COR-L47 (cell line): Measurements from ENCODE around the gene TYMS.

Experiments
- DNase-seq: peaks from one replicate; lab custom pipeline; 2025; lab: John Stamatoyannopoulos, UW

TYMS gene

DNA sequence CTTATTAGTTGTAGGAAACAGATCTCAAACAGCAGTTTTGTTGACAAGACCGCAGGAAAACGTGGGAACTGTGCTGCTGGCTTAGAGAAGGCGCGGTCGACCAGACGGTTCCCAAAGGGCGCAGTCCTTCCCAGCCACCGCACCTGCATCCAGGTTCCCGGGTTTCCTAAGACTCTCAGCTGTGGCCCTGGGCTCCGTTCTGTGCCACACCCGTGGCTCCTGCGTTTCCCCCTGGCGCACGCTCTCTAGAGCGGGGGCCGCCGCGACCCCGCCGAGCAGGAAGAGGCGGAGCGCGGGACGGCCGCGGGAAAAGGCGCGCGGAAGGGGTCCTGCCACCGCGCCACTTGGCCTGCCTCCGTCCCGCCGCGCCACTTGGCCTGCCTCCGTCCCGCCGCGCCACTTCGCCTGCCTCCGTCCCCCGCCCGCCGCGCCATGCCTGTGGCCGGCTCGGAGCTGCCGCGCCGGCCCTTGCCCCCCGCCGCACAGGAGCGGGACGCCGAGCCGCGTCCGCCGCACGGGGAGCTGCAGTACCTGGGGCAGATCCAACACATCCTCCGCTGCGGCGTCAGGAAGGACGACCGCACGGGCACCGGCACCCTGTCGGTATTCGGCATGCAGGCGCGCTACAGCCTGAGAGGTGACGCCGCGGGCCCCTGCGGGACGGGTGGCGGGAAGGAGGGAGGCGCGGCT lies at the start of gene TYMS:
Gene TYMS, plus strand, starts transcription at position 343 of the 690 bp plus-strand sequence. Its CDS starts 90 bp downstream, at position 433.
- DNase-seq = peak; percentile 96

DNA sequence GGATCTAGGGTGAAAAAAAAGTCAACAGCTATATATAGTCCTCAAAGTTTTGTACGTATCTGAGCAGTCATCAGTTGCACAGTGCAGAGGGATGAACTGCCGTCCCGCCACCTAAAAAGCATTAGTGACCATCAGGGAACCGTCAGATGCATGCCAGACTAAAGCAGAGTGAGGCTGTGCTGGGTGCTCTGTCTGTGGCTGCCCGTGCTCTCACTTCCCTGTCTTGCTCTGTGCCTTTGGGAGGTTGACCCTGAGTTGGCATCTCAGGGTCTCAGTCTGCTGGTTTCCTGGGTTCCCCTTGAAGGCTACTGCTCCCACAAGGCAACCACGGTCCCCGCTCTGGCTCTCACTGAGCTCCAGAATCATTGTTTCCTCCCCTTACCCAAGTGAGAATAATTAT lies 49.5 kb upstream of the TYMS start:
- no peak for DNase-seq

DNA sequence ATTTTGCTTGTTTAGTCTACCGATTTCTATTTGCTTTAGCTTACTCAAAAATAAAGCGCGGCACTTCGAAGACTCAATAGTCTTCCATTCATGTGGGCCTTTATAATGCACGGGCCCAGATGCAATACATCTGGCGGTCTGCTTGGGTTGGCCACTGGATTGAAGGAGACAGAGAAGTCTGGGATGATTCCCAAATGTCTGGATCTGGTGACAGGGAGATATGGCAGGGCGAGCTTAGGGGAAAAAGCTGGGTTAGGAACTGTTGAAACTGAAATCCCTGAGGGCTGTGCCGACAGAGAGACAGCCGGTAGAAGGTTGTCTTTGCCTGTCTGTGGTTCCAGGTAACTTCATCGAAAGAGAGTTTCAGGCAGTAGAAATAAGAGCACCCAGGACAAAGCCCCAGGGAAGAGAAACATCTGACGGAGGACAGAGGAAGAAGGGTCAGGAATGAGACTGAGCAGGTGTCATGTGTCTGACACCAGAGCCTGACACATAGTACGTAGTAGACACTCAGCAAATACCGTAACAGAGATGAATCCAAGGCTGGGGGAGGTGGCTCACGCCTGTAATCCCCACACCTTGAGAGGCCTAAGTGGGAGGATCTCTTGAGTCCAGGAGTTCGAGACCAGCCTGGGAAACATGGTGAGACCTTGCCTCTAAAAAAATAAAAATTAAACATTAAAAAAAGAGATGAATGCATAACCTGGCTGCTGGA lies 47.1 kb upstream of the TYMS start:
- no peak for DNase-seq

DNA sequence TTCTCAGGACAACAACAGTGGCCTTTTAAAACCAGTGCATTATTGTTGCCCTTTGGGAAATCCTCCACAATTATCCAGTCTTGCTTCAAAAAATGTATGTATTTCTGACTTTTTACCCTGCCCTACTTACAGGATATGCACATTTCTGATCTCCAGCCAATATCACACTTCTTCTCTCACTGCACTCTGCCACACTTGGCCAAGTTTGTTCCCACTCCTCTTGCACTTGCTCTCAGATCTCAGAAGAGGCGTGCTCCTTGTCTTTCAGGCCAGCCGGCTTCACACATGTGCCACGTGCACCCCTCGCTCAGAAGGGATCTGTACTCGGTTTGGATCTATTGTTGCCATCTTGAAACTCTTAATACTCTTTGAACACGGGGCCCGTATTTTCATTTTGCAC lies 45.3 kb upstream of the TYMS start:
- DNase-seq = no peak

DNA sequence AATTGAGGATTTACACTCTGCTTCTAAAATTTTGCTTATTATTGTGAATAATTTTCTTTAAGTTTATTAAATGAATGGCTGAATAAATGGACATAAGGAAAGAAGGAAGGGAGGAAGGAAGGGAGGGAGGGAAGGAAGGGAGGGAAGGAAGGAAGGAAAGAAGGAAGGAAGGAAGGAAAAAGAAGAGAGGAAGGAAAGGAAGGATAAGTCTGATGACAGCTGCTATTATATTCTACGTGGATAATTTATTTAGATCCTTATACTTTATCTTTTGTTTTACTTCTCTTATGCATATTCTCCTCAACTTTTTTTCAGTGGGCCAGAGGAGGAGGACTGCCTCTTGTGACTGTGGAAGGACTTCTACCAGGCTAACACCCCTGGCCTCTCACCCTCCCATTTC lies 43.3 kb upstream of the TYMS start:
- DNase-seq = no peak

DNA sequence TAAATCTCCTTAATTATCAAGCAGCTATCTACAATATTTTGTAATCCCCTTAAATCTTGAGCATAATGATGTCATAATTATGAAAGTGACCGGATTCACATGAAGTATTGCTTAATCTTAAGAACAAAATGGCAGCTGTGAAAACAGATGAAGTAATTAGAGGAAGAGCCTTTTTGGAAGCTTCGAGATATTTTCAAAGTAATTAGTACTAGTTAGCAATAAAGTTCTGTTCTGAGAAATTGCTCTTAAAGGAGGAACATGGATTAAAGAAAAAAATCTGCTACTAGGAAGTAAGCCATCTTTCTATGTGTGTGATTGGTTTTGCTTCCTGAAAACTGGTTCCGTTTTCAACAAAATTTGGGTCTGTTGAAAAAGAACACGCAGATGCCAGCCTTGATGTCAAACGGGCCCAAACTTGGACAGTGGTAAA lies 42.3 kb upstream of the TYMS start:
- DNase-seq = no peak

DNA sequence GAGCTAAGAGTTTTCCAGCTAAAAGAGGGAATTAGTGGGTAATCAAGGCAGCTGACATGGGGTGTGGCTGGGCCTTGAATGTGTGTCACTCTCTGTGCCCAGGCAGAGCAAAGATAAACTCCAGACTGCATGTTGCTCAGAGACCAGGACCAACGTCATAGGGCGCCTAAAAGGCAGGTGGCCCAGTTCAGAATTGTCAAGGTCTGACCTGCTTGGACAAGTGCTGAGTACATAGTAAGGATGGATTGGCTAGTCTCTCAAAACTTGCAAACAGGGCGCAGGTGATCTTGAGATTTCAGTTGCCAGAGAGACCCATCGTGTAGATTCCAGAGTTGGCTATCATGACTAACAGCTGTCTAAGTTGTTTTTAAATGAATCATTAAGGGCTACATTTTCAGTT lies 41.7 kb upstream of the TYMS start:
- DNase-seq = no peak

DNA sequence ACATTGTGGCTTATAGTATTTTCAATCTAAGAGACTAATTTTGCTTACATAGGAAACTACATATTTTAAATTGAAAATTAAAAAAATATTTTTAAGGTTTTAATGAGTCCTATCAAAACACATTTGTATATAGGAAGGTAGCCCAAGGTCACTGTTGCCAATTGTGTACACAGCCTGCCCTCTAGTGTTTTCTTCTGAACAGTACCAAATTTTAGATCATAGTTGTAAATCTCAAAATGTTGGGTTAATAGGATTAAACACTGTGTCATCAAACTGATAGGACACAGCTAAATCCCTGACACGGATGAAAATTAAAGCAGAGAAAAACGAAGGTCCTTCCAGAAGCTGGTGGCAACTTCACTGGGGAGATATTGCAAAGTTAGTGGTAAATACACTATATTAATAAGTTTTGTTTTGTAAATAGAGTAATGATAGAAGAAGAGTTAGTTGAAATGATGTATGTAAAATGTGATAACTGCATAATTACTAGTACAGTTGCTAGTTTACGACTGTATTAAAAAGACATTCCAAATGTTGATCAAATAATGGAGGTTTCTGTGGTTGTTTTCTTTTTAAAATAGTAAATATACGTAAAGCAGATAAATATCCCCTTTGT lies 41.0 kb upstream of the TYMS start:
- peak; percentile 52 for DNase-seq

DNA sequence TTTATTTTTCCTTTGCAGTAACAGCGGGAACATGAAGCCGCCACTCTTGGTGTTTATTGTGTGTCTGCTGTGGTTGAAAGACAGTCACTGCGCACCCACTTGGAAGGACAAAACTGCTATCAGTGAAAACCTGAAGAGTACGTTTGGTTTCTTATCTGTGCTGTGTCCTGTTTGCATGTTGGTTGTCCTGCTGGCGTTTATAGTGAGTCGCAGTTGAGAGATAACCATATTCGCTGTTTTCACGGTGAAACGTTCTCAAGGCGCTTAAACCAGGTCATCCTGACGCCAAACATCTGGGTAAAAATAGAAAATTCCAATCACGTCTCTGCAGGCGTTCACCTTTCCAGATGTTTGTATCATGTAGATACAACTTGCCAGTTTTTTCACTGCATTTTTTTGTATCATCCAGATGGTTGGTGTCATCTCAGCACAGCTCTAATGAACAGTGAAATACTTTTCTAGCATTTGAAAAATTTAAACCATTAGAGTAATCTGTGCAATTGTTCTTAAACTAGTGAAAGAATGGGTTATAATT lies 39.4 kb upstream of the TYMS start:
- DNase-seq = no peak

DNA sequence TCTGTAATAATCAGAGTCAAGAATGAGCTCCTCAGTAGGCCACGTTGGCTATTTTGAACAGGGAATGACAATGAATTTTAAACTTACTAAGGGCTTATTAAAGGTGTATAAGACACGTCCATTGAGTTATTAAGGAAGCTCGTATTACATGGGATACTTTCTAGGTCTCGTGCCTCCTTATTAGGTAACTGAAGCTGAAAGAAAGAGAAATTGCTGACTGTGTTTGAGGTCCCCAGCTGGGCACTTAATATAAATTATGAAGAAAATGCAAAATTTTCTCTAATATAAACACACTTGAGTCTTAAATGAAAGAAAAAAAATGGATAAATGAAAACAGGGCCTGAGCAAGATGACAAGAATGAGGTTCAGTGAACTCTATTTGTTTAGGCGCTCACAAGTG lies 38.8 kb upstream of the TYMS start:
- DNase-seq = no peak

DNA sequence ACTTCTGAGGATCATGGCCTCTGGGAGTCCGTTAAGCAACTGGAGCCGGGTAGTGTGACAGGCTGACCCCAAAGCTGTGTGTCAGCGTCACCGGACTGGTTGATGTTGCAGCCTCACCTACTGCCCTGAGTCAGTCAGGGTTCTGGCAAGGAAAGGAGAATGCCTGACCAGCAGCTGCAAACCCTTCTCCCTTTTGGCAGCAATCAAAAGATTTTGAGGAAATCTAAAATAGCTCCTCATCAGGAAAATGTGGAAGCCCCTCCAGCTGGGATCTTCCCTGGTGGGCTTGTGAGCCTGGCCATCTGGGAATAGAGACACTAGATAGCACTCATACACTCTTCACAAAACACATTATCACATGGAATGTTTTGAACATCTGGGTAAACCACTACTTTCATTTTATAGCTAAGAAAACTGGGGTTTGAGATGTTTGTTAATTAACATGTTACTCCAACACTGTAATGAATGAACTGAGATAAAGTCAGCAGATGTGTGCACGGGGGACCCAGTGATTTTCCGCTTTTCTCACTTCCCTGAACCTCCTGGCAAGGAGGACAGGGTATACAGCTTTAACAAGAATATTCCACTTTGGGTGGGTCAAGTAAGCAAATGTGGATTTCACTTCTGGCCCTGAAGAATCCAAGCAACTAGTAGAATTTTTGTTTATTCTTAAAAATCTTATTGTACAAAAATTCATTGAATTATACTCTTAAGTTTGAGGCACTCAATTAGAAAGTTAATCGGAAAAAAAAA lies 36.0 kb upstream of the TYMS start:
- DNase-seq = no peak

DNA sequence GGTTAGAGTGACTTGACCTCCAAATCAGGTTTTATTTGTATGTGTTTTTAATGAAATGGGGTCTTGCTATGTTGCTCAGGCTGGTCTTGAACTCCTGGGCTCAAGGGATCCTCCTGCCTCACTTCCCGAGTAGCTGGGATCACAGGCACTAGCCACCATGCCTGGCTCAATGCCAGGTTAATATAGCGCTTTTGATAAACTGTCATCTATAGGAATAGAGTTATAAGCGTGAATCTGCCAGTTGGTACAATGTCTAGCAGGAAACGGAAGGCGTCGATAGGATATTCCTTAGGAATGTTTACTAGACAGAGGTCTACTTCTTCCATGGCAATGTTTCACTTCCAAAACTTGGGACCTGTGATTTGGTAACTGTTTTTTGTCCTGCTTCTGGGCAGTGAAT lies 35.2 kb upstream of the TYMS start:
- no peak for DNase-seq

DNA sequence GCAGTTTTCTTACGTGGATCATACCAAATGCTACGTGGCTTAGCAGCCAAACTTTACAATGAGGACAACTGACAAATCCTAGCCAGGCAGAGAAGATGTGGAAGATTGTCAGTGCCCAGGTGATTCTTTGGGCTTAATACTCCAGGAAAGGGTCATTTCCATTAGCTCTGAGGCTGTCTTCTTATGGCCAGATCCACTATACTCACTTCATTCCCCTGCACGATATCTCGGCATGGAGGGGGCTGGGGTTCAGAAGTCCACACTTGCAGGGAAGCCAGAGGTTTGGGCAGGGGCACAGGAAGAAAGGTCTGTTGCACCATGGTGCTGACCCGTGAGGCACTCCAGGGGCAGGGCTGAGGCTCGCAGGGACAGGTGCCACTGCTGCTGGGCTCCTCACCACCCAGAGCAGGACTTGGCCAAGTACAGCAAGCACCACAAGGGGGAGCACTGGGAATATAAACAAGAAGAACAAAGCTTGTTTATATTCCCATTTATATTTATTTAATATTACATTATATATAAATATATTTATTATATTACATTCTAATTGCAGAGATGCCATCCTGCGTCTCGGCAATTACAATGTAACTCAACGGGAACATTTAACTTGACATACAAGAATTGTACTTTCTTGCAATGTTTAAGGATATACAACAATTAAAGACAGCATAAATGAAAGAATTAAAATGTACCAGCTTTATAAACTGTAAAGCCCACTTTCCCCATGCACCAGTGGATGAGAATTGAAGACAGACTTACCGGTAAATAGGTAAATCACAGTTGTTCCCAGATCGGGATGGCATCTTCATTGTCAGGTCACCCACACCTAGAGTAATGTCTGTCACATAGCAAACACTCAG lies 33.5 kb upstream of the TYMS start:
- peak; percentile 78 for DNase-seq

DNA sequence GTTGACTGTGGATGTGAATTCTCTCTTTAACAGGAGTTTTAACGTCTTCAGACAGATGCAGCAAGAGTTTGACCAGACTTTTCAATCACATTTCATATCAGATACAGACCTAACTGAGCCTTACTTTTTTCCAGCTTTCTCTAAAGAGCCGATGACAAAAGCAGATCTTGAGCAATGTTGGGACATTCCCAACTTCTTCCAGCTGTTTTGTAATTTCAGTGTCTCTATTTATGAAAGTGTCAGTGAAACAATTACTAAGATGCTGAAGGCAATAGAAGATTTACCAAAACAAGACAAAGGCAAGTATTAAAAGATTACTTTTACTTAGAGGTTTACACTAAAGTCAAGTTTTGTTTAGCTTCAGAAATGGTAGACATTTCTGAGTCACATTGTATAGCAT lies 30.2 kb upstream of the TYMS start:
- DNase-seq = no peak

DNA sequence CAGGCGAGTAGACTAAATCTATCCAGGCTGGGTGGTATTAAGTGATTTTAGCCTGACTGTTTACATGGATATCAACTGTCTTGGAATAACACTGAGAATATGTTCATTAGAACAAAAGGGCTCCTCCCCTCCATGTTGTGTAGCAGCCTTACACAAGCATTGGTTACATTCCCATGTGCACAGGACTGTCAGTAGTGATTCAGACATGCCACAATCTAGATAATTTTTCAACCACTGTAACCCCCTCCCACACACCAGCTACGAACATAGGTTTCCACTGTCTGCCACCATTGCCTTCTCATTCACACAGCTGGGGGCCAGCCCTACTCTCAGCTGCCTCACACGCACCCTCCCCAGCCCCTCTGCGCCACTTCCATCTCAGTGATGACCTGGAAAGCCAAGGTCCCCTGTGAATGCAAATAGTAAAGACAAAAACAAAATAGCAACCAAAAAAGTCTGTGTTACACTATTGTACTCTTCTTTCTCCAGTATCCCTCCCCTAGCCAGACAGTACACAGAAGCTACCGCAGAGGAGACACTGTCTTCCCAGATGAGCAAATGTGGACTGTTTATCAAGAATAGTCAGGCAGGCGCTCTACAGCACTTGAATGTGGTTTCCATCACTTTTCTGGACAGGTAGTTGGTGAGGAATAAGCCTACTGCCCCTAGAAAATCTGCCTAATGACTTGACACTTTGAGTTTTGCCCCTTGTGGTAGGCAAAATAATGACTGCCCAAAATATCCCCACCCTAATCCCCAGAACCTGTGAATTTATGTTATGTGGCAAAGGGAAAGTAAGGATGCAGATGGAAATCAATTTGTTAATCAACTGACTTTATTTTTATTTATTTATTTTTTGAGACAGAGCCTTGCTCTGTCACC lies 27.9 kb upstream of the TYMS start:
- DNase-seq = peak; percentile 10

DNA sequence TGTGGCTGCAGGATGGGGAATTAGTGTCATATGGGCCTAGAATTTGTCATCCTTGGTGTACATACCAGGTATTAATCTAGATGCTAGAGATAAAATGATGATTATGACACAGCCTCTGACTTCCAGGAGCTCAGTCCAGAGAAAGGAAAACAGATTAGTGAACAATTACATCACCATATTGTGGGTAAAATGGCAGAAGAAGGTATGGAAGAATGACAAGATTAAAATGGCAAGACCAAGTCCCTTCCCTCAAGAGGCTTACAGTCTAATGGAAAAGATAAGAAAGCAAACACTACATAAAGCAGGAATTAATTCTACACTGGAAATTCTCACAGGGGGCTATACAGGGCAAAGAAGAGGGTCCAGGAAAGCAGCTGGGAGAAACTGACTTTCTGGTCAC lies 25.9 kb upstream of the TYMS start:
- DNase-seq = no peak

DNA sequence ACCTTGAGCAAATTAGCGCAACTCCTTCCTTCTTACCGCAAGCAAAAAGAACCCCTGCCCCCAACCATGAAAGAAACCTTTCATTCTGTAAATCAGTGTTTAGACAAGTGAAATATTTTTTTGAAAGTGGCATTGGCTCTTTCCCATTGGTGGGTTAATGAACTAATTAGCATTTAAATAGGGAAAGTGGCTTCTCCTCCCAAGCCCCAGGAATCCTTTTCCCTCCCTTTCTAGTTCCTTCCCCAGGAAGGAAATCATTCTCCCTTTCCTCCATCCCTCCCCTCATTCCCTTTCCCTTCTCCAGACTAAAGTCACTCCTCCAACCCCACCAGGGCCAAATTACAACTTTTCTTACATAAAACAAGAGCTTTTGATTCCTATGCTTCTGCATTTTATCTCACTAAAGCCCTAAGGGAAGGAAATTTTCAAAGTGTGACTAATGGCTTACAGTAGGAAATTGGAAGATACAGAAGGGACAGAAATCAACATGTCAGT lies 22.9 kb upstream of the TYMS start:
- DNase-seq = no peak

DNA sequence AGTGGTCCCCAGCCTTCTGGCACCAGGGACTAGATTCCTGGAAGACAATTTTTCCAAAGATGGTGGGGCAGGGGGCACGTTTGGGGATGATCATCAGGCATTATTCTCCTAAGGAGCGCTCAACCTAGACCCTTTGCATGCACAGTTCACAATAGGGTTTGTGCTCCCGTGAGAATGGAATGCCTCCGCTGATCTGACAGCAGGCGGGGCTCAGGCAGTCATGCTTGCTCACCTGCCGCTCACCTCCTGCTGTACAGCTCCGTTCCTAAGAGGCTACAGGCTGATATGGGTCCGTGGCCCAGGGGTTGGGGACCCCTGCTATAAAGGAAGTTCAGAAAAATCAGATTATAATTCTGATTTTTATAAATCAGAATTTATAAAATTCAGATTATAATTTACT lies 22.3 kb upstream of the TYMS start:
- no peak for DNase-seq

DNA sequence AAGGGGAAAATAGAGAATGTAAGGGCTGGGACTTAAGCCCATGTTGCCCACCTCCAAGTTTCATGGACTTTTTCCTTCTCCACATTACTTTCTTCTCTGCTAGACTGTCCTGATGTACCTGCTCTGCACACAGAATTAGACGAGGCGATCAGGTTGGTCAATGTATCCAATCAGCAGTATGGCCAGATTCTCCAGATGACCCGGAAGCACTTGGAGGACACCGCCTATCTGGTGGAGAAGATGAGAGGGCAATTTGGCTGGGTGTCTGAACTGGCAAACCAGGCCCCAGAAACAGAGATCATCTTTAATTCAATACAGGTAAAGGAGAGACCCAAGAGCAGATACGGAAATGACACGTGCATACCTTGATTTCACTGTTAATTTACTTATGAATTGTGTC lies 16.2 kb upstream of the TYMS start:
- no peak for DNase-seq

DNA sequence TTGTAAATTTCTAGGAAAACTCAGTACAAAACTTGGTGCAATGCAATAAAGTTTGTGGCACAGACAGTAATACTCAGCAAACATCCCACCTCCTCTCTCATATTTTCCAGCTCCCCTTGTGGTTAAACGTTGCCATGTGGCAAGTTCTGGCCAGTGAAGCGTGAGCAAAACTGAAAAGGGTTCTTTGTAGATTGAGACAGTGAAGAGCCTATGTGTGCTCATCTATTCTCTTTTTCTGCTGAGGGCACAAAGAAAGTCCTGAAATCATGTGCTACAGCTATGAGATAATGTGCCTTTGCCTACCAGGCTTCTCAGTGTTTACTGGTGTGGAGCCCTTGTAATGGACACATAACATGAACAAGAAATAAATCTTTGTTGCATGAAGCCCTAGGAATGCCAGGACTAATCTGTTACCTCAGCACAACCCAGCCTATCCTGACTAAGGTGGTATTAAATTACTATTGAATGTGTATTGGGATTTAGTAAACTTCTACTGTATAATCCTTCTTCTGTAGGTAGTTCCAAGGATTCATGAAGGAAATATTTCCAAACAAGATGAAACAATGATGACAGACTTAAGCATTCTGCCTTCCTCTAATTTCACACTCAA lies 13.0 kb upstream of the TYMS start:
- DNase-seq = no peak
